Keratinocyte (primary cell): ENCODE measurements around the gene NSMCE1. TPM values are rescaled to one million over a fixed set of nuclear protein-coding genes. Genes with fewer than 3 reads are reported as not detected.

ENCODE experiments used
- DNase-seq: peaks from one replicate; pipeline ENCODE4 v3.0.0-alpha.2; 2011; ENCODE audit warnings: low read depth, missing footprints, low spot score
- FAIRE-seq: peaks from 2 replicates; lab custom pipeline; 2011; peaks lifted over from hg19 to GRCh38; lab: Jason Lieb, UNC
- H2AFZ ChIP-seq: 2 replicates; pipeline ENCODE4 v1.6.0; 2012; ENCODE audit warnings: low read length, control low read depth, inconsistent platforms; ENCODE audit not compliant: control insufficient read depth
- H3K27ac ChIP-seq: 2 replicates; pipeline ENCODE4 v1.5.1; 2011; ENCODE audit warnings: low read length; ENCODE audit not compliant: control insufficient read depth, insufficient read depth
- H3K27me3 ChIP-seq: 3 replicates; pipeline ENCODE4 v1.6.0; 2011; ENCODE audit warnings: low read length; ENCODE audit not compliant: control insufficient read depth, insufficient read depth; ENCODE audit errors: extremely low read depth
- H3K36me3 ChIP-seq, 2 experiments: 2 replicates in 1 of 2; 3 replicates in 1 of 2; pipeline ENCODE4 v1.5.1; 2011; ENCODE audit warnings: low read length in 2 of 2, mild to moderate bottlenecking in 1 of 2; ENCODE audit not compliant: control insufficient read depth in 2 of 2, insufficient read depth in 2 of 2; ENCODE audit errors: extremely low read depth in 1 of 2
- H3K4me1 ChIP-seq: 3 replicates; pipeline ENCODE4 v1.5.1; 2011; ENCODE audit warnings: low read length; ENCODE audit not compliant: control insufficient read depth, insufficient read depth; ENCODE audit errors: extremely low read depth
- H3K4me2 ChIP-seq: 3 replicates; pipeline ENCODE4 v1.6.0; 2011; ENCODE audit warnings: low read depth, low read length; ENCODE audit not compliant: control insufficient read depth, insufficient read depth; ENCODE audit errors: extremely low read depth
- H3K4me3 ChIP-seq, 3 experiments: fragments of 200-600 bp in 1 of 3; sonication (generic) in 1 of 3; 2 replicates in 2 of 3; 3 replicates in 1 of 3; pipeline ENCODE4 v1.5.1; 2011 to 2016; ENCODE audit warnings: low read length in 3 of 3, mild to moderate bottlenecking in 3 of 3, control low read depth in 2 of 3, inconsistent platforms in 1 of 3, low read depth in 1 of 3, mixed read lengths in 1 of 3, mixed run types in 1 of 3, moderate library complexity in 1 of 3; ENCODE audit not compliant: control insufficient read depth in 2 of 3, insufficient read depth in 2 of 3; ENCODE audit errors: extremely low read depth in 1 of 3
- H3K79me2 ChIP-seq: 2 replicates; pipeline ENCODE4 v1.6.0; 2012; ENCODE audit warnings: low read length; ENCODE audit not compliant: control insufficient read depth, insufficient read depth
- H3K9ac ChIP-seq: 3 replicates; pipeline ENCODE4 v1.6.0; 2011; ENCODE audit warnings: low read length; ENCODE audit not compliant: control insufficient read depth, insufficient read depth; ENCODE audit errors: extremely low read depth
- H3K9me1 ChIP-seq: 3 replicates; pipeline ENCODE4 v1.6.0; 2011; ENCODE audit warnings: low read length; ENCODE audit not compliant: control insufficient read depth, insufficient read depth; ENCODE audit errors: extremely low read depth
- H3K9me3 ChIP-seq: 2 replicates; pipeline ENCODE4 v1.5.1; 2012; ENCODE audit warnings: low read depth, low read length; ENCODE audit not compliant: control insufficient read depth
- H4K20me1 ChIP-seq: 3 replicates; pipeline ENCODE4 v1.6.0; 2011; ENCODE audit warnings: low read length; ENCODE audit not compliant: control insufficient read depth, insufficient read depth; ENCODE audit errors: extremely low read depth
- CTCF ChIP-seq, 3 experiments: IDR thresholded peaks in 1 of 3; conservative IDR thresholded peaks in 1 of 3; optimal IDR thresholded peaks in 1 of 3; 2 replicates in 2 of 3; 3 replicates in 1 of 3; pipeline versions ENCODE3 to v1.5.1; 2011; ENCODE audit warnings: low read length in 3 of 3, mild to moderate bottlenecking in 3 of 3, moderate library complexity in 2 of 3, control low read depth in 1 of 3, inconsistent platforms in 1 of 3; ENCODE audit not compliant: insufficient read depth in 2 of 3; ENCODE audit errors: extremely low read depth in 1 of 3
- EZH2 ChIP-seq: IDR thresholded peaks from one replicate; pipeline ENCODE4 v1.6.1; 2012; ENCODE audit warnings: inconsistent platforms, mild to moderate bottlenecking, low read length, moderate library complexity
- dilution Hi-C: fragments of 300-500 bp; cut with MboI; formaldehyde crosslinking; loops from one replicate; pipeline ENCODE4 v1.7.0; 2020; ENCODE audit warnings: low sequenced_read_pairs; ENCODE audit not compliant: extremely low pct_ligation_motif_present
- polyA plus RNA-seq, 5 experiments: library from polyadenylated mRNA; depleted of rRNA in 3 of 5; stranded (reverse) in 3 of 5; stranded (forward) in 1 of 5; unstranded in 1 of 5; fragments of >200 nt; gene quantifications; 1 replicate in 1 of 5; 2 replicates in 3 of 5; 3 replicates in 1 of 5; pipeline versions ENCODE4 v1.2.1 to v1.2.3, GENCODE V29; 2011 to 2012; ENCODE audit warnings: missing spikeins in 2 of 5, low read depth in 1 of 5, low replicate concordance in 1 of 5

Gene NSMCE1
- polyA plus RNA-seq, 1 donor (not counting 4 experiments of a cell fraction or from before 2014, with no cell fraction given): 55.9 TPM

GRCh38 chr16:27190316-27190871, 78.2 kb downstream of the NSMCE1 start:
- Histone ChIP-seq H3K4me2 (no peak overlapping the region), H3K36me3 (no peaks in the 10 kb centered on the region), H3K4me3 (no peak overlapping the region), H3K79me2 (no peaks in the 10 kb centered on the region), H4K20me1 (no peaks in the 10 kb centered on the region), H3K9ac (no peak overlapping the region), H3K9me3 (no peaks in the 10 kb centered on the region), H2AFZ (no peak overlapping the region), H3K27ac (no peak overlapping the region), H3K27me3 (no peaks in the 10 kb centered on the region), H3K9me1 (no peaks in the 10 kb centered on the region), H3K4me1 (peaks cover 5% of the 10 kb centered on the region)
- DNase-seq (no peak), FAIRE-seq (no peak)
- TF ChIP-seq EZH2: no peak
- no peak for TF ChIP-seq CTCF (optimal IDR thresholded peaks at IDR 0.05 in 1 of 3, IDR thresholded peaks at IDR 0.05 in 1 of 3, conservative IDR thresholded peaks at IDR 0.05 in 1 of 3; ENCODE audit: extremely low read depth in 1 of 3, insufficient read depth in 2 of 3, low read length in 3 of 3)
- dilution Hi-C loops: no loop called here

GRCh38 chr16:27189335-27189972, 79.1 kb downstream of the NSMCE1 start:
- no peaks in the 10 kb centered on the region for H3K27me3 ChIP-seq
- no peaks in the 10 kb centered on the region for H3K36me3 ChIP-seq
- no peaks in the 10 kb centered on the region for H3K4me1 ChIP-seq
- dilution Hi-C loops: no loop called here
- FAIRE-seq: no peak
- no peak overlapping the region for H3K27ac ChIP-seq
- no peak overlapping the region for H3K4me2 ChIP-seq
- no peaks in the 10 kb centered on the region for H4K20me1 ChIP-seq
- no peak overlapping the region for H2AFZ ChIP-seq
- no peaks in the 10 kb centered on the region for H3K79me2 ChIP-seq
- H3K9me3 ChIP-seq: no peaks in the 10 kb centered on the region
- H3K4me3 ChIP-seq: no peak overlapping the region
- no peaks in the 10 kb centered on the region for H3K9me1 ChIP-seq
- DNase-seq: no peak
- no peak overlapping the region for H3K9ac ChIP-seq
- TF ChIP-seq CTCF (optimal IDR thresholded peaks at IDR 0.05 in 1 of 3, IDR thresholded peaks at IDR 0.05 in 1 of 3, conservative IDR thresholded peaks at IDR 0.05 in 1 of 3; ENCODE audit: extremely low read depth in 1 of 3, insufficient read depth in 2 of 3, low read length in 3 of 3) (no peak), EZH2 (no peak)
